NCI-H187 (cell line): ENCODE results near the gene SOD3.

Experiments used
- DNase-seq, 2 experiments: peaks; one replicate each; lab custom pipeline; 2025; lab: John Stamatoyannopoulos, UW

Gene SOD3

GRCh38 chr4:24775750-24776149, 19.6 kb upstream of the SOD3 start:
- no peak for DNase-seq

GRCh38 chr4:24777536-24778463, 17.6 kb upstream of the SOD3 start:
- DNase-seq = no peak

- DNase-seq = no peak
These were observed 16.7 kb upstream of the SOD3 start for GRCh38 chr4:24778464-24779225.

DNA sequence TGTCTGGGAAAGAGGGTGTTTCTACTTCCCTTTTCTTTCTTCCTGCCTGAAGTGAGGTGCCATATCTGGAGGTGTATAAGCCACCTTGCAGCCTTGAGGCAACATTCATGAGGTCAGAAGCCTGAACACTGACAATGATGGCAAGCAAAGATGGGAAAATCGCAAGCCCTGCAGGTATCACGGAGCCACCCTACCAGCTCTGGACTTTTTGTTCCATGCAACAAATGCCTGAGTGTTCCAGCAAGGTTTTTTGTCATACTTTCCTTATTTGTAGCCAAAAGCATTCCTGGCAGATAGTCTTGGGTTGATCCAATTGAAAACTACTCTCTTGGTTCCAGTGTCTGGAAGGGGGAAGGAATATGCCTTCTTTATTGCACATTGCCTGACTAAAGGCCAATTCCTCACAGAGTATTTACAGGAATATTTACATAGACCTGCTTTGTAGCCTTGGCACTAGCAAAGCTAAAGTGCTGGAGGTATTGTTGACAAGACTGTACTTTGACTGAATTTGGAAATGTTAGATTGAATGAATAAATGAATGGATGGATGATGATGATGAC, 14.4 kb upstream of the SOD3 start:
- DNase-seq = no peak

DNA sequence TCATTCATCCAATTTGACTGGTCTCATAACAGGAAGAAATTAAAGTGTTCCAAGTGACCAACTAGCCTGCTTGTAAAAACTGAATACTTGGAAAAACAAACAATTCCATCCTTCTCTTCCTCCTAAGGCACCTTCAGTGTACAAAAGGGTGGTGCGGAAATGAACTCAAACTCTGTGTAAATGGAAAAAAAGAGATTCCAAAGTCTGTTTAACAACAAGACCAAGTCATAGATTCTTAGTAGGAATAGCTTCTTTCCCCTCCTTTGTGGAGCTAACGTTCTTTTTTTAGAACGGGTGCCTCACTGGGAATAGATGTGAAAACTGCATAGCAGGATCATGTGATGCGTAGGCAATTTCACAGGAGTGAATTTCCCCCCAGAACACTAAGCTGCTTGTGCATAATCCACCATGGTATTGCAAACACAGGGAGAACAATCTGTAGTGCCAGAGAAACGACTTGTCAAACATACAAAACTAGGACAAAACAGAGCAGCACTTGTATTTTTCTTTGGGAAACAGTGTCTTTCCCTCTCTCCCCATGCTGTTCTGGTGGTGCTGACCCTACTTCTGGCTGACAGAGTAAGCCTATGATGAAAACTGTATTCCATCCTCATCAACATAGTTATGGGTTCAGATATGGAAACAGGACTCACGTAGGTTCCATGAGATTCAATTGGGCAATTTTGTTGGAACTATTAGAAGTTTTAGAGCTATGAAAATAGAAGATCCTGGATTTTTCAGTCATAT, 13.2 kb upstream of the SOD3 start:
- DNase-seq = no peak

DNA sequence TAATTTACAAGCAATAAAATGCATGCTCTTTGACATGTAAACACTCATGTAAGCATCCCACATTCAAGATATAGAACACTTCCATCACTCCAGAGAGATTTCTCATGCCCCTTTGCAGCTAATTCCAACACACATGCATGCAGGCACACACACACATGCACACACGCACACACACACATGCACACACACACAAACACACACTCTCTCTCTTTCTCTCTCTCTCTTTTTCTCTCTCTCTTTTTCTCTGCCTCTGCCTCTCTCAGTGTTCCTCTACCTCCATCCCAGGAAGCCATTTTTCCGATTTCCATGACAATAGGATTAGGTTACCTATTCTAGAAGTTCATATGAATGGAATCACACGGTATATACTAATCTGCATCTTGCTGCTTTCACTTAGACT, 11.9 kb upstream of the SOD3 start:
- no peak for DNase-seq

- no peak for DNase-seq
These were observed 4.3 kb upstream of the SOD3 start for GRCh38 chr4:24791043-24791442.

DNA sequence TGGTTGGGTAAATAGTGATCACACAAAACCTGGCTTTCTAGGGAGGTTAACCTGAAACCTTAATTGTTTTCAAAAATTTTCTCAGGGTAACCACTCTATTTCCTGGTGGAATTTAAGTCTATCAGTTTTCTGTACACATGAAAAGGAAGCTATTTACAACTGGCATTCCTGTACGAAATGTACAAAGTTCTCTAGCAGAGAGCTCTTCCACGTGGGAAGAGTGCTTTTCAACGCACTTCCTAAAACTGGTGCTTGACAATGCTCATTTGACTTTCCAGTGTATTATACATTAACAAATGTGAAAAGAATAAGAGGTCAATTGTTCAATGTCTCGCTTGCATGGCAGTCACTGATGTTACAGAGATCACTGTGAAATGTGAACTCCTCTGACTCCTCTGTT, 2.8 kb upstream of the SOD3 start:
- DNase-seq = no peak

GRCh38 chr4:24793219-24794005, 2.0 kb upstream of the SOD3 start:
- DNase-seq = no peak

- DNase-seq = no peak
These were observed 1.3 kb upstream of the SOD3 start for GRCh38 chr4:24794051-24794450.

DNA sequence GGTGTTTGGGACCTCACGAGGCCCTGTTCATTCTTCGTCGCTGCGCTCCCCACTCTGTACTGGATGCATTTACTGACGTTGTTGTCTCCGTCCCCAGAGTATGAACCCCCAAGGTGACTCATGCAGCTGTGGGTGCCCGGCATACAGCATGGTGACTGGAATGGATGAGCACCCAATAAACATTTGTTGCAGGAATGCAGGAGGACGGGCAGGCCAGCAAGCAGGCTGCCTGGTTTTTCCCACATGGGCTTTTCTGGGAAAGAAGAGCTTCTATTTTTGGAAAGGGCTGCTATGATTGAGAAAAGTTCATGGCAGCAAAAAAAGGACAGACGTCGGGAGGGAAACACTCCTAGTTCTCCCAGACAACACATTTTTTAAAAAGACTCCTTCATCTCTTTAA, 893 bp upstream of the SOD3 start:
- DNase-seq = no peak

GRCh38 chr4:24795666-24796381, 451 bp downstream of the SOD3 start:
- no peak for DNase-seq

- no peak for DNase-seq
These were observed 1.2 kb downstream of the SOD3 start for GRCh38 chr4:24796620-24797019.

DNA sequence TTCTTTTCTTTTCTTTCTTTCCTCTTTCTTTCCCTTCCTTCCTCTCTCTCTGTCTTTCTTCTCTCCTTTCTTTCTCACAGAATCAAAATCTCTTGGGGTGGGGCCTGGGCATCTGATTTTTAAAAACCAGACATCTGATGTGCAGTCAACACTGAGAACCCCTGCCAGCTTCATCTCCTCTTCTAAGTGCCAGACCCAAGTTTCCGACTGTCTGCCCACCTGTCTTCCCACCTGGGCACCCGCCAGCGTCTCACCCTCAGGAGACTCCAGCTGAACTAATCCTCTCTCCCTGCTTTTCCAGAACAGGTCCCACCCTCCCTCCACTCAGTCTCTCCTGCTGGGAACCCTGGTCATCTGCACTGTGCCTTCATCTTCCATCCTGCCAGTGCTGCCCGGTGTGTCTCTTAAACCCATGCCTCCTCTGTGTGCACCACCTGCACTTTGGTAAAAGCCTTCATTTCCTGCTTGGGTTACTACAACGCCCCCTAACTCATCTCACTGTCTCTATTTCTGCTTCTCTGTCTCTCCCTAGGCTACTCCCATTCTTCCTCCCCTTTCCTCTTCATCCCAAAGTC, 2.8 kb downstream of the SOD3 start:
- DNase-seq = no peak

DNA sequence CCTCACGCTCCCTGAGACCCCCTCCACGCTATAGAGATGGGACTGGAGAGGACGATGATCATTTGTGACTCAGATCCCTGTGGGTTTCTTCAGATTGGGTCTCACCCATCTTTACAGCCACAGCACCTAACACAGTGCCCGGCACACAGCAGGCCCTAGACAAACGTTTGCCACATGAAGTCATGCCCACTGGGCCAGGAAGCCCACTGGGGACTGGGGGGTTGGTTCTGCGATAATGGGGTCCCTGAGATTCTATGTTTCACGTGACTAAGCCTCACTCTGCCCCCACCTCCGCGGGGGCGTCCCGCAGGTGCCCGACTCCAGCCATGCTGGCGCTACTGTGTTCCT, 3.8 kb downstream of the SOD3 start:
- no peak for DNase-seq

DNA sequence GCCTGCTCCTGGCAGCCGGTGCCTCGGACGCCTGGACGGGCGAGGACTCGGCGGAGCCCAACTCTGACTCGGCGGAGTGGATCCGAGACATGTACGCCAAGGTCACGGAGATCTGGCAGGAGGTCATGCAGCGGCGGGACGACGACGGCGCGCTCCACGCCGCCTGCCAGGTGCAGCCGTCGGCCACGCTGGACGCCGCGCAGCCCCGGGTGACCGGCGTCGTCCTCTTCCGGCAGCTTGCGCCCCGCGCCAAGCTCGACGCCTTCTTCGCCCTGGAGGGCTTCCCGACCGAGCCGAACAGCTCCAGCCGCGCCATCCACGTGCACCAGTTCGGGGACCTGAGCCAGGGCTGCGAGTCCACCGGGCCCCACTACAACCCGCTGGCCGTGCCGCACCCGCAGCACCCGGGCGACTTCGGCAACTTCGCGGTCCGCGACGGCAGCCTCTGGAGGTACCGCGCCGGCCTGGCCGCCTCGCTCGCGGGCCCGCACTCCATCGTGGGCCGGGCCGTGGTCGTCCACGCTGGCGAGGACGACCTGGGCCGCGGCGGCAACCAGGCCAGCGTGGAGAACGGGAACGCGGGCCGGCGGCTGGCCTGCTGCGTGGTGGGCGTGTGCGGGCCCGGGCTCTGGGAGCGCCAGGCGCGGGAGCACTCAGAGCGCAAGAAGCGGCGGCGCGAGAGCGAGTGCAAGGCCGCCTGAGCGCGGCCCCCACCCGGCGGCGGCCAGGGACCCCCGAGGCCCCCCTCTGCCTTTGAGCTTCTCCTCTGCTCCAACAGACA, 4.4 kb downstream of the SOD3 start:
- no peak for DNase-seq

- DNase-seq = no peak
These were observed 5.0 kb downstream of the SOD3 start for GRCh38 chr4:24800325-24800895.

DNA sequence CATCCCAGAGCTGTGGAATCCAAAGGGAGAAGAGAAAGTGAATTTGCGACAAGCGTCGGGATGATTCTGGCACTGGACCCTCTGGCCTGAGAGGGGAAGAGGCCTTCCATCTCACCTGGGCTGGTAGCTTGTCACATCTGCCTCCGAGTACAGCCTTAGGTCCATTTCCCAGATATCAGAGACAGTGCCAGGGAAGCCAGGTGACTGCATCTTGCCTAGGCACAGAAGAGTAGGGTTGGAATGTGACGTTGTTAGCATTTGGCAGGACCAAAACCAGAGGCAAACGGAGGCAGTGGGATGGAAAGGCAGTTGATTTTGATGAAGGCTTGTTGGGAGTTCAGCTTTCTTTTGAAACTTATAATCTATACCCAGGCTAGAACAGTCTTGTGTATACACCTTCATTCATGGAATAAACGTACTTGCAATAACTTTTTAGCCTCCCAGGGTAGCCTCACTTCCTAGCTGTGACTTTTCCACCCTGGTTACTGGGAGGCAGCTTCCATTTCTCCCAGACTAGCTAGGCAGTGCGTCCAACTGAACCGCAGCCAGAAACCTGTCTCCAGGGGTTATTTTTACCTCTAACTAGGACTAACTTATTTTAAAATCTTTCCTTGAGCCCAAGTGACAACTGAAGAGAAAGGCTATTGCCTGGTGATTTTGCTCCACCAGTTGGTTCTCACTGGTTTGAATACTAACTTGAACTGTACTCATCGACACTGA, 5.9 kb downstream of the SOD3 start:
- DNase-seq = no peak

DNA sequence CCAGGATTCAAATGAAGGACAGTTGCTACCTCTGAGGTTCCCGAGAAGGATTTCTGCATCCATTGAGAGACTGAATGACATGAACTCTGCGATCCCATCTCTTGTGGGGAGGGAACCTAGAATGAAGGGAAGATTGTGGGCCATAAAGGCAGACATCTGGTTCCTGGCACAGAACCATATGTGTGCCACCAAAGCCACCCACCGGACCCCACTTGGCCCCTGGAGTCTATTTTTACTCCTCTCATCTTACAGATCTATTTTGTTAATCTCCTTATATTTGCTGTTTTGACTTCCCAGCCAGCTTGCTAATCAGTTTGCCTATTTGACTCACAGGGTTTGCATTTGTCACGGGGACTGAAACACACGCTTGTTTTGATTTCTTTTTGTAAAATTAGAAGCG, 7.3 kb downstream of the SOD3 start:
- no peak for DNase-seq
